ENCODE measurements around the gene URM1. TPM values are rescaled to one million over a fixed set of nuclear protein-coding genes. Genes with fewer than 3 reads are reported as not detected.
A peak's percentile ranks its signal among the peaks of the same experiment; 100 is the strongest.

URM1 gene
- total RNA-seq, 1 experiment from 2014 or later = 46.6 TPM

GRCh38 chr9:128389395-128390149 lies 18.4 kb downstream of the URM1 start:
- no peak overlapping the region for H2BK12ac ChIP-seq (ENCODE audit: insufficient read length, low read depth, low read length)
- H2BK5ac ChIP-seq (ENCODE audit: insufficient read length, low read length) = no peak overlapping the region
- H2BK15ac ChIP-seq (ENCODE audit: low read depth, low read length) = no peak overlapping the region
- no peak overlapping the region for H3K56ac ChIP-seq (ENCODE audit: insufficient read length, low read depth, low read length)
- no peak overlapping the region for H3K18ac ChIP-seq (ENCODE audit: insufficient read length, low read depth, low read length)
- H3K9me3 ChIP-seq (ENCODE audit: control insufficient read depth, low read depth, low read length) = no peaks in the 10 kb centered on the region
- Mint-ChIP-seq H3K9me3 (peaks cover 0 to 3% of the 10 kb centered on the region in 2 experiments; a peak in 1 of 5 replicates), H3K27me3 (ENCODE audit: low read depth) (peaks cover 97% of the 10 kb centered on the region), H3K36me3 (ENCODE audit: insufficient read depth in 1 of 3, low read depth in 3 of 3) (peaks cover 16 to 36% (median 19%) of the 10 kb centered on the region in 3 experiments), H3K4me3 (peak overlapping the region in 1 of 2 experiments; percentile 23; a peak in 1 of 5 replicates), H3K27ac (peak overlapping the region in 1 of 3 experiments; percentile 55; a peak in 1 of 7 replicates), H3K4me1 (peaks cover 29 to 61% of the 10 kb centered on the region in 2 experiments)
- no peak overlapping the region for H3T11ph ChIP-seq (ENCODE audit: low read length)
- no peaks in the 10 kb centered on the region for H3K79me2 ChIP-seq (ENCODE audit: insufficient read depth, low read length)
- no peak overlapping the region for H2BK120ac ChIP-seq (ENCODE audit: low read depth, low read length, poor library complexity, severe bottlenecking)
- H3K4me1 ChIP-seq (ENCODE audit: insufficient read depth, low read length) = peaks cover 8% of the 10 kb centered on the region; the same call in 1 of the 2 replicates
- no peak overlapping the region for H4K8ac ChIP-seq (replicated peaks; ENCODE audit: insufficient read length, low read depth, low read length)
- peaks cover 6% of the 10 kb centered on the region for H3K23me2 ChIP-seq (ENCODE audit: insufficient read length, low read depth, low read length, poor library complexity, severe bottlenecking)
- no peak overlapping the region for H2AK5ac ChIP-seq (ENCODE audit: insufficient read length, low read length)
- WGBS (ENCODE audit: extremely low coverage, insufficient read length, low lambda C conversion rate) = no CpG with 5 or more reads among the region's 13 CpGs
- H3K14ac ChIP-seq (ENCODE audit: insufficient read depth, low read length) = no peak overlapping the region
- no peak overlapping the region for H3K23ac ChIP-seq (ENCODE audit: insufficient read length, low read depth, low read length)
- no peak for TF ChIP-seq CTCF (conservative IDR thresholded peaks at IDR 0.05)
- H3K4ac ChIP-seq (ENCODE audit: low read depth, low read length) = no peak overlapping the region
- no peak overlapping the region for H4K5ac ChIP-seq (ENCODE audit: insufficient read length, low read depth, low read length)
- H3K79me1 ChIP-seq (ENCODE audit: insufficient read depth, low read depth, low read length, poor library complexity, severe bottlenecking) = no peaks in the 10 kb centered on the region
- H3K4me2 ChIP-seq (ENCODE audit: insufficient read depth, insufficient read length, low read length) = no peak overlapping the region
- no peak overlapping the region for H4K91ac ChIP-seq (ENCODE audit: insufficient read length, low read depth, low read length)
- no peak overlapping the region for H3K27ac ChIP-seq (ENCODE audit: insufficient read length, low read depth, low read length)
- no peak overlapping the region for H2AFZ ChIP-seq (ENCODE audit: low read length)
- no peaks in the 10 kb centered on the region for H4K20me1 ChIP-seq (ENCODE audit: control insufficient read depth, insufficient read depth, insufficient read length)
- DNase-seq = no peak
- peaks cover 53% of the 10 kb centered on the region for H3K27me3 ChIP-seq (ENCODE audit: insufficient read depth, low read length)
- H3K9ac ChIP-seq (ENCODE audit: extremely low read depth, insufficient read length, low read length) = no peak overlapping the region
- no peak overlapping the region for H2BK20ac ChIP-seq (ENCODE audit: low read depth, low read length, poor library complexity, severe bottlenecking)

Data from H9 (cell line).